Astrocyte of the spinal cord (primary cell): Measurements from ENCODE around the gene OR4K2.

Experiments
- DNase-seq: peaks from one replicate; pipeline ENCODE4 v3.0.0; 2011; ENCODE audit warnings: low read depth, low spot score
- H3K4me3 ChIP-seq: 2 replicates; pipeline ENCODE4 v1.5.1; 2011; ENCODE audit warnings: low read depth, mild to moderate bottlenecking, low read length, moderate library complexity
- in situ Hi-C: cut with HindIII; loops from 2 replicates; pipeline ENCODE4 v1.10.0; 2017; ENCODE audit warnings: low sequenced_read_pairs
- TF ChIP-seq, protein P1 (sequence below): IDR thresholded peaks from 2 replicates; pipeline ENCODE4 v1.5.1; 2012; ENCODE audit warnings: low read depth, mild to moderate bottlenecking, low read length, inconsistent platforms

OR4K2 gene

DNA sequence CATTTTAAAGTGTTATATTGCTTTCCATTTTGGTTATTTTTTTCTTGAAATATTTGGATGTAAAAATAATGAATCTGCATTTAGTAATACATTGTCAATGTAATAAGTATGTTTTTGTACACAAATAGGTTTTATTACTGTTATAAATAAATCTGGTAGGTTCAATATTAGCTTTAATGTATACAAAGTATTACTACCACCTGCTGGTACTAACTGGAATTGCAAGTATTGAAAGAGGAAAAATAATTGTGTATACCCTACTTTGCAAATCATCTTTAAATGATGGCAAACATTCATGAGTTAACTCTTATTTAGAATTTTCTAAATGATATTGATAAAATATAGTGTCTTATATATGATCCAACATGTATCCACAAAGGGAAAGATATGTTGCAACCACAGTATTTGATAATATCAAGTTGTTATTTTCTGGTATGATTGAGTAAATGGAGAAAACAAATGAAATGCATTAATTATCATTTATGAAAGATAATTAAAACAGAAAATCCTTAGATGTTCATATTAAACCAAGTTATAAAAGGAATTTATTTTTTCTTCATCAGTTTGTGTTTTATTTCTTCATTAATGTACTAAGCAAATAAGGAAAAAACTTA, 3.2 kb downstream of the OR4K2 start:
- in situ Hi-C loops, result no loop called here
- no peak overlapping the region for H3K4me3 ChIP-seq
- TF ChIP-seq, protein P1, sequence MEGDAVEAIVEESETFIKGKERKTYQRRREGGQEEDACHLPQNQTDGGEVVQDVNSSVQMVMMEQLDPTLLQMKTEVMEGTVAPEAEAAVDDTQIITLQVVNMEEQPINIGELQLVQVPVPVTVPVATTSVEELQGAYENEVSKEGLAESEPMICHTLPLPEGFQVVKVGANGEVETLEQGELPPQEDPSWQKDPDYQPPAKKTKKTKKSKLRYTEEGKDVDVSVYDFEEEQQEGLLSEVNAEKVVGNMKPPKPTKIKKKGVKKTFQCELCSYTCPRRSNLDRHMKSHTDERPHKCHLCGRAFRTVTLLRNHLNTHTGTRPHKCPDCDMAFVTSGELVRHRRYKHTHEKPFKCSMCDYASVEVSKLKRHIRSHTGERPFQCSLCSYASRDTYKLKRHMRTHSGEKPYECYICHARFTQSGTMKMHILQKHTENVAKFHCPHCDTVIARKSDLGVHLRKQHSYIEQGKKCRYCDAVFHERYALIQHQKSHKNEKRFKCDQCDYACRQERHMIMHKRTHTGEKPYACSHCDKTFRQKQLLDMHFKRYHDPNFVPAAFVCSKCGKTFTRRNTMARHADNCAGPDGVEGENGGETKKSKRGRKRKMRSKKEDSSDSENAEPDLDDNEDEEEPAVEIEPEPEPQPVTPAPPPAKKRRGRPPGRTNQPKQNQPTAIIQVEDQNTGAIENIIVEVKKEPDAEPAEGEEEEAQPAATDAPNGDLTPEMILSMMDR, result peak; percentile 38
- DNase-seq, result no peak

DNA sequence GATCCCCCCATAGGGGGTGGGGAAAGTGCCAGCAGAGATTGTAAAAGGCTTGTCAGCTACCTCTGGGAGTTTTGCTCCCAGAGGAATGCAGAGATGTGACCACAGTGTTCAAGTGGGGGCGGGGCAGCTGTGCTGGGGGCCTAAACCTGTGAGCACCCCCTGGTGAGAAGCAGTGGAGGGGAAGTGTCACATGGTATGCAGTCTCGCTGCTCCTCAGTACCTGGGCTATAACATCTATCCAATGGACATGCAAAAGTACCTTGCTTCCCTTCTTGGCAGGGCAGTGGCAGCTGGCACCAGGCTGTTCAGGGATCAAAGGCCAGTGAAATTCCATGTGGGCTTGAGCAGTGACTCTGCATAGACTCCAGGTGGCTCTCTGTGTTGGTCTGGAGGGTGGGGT, 20.3 kb downstream of the OR4K2 start:
- in situ Hi-C loops, result no loop called here
- TF ChIP-seq, protein P1, result no peak
- H3K4me3 ChIP-seq, result no peak overlapping the region
- no peak for DNase-seq

DNA sequence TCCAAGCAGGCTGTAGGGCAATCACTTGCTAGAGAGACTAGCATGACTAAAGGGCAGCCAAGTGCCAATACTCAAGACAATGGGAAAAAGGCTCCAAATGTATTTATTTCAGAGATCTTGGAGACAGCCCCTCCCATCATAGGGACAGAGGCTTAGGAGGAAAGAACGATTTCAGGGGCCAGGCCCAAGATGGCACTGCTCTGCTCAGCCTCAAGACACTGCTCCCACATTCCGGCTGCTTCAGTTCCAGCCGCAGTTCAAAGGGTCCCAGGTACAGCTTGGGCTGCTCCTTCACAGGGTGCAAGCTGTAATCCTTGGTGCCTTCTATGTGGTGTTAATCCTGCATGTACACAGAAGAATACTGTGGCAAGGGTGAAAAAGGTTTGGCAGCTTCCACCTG, 26.1 kb downstream of the OR4K2 start:
- no peak overlapping the region for H3K4me3 ChIP-seq
- TF ChIP-seq, protein P1, result no peak
- DNase-seq, result no peak
- in situ Hi-C loops, result no loop called here

DNA sequence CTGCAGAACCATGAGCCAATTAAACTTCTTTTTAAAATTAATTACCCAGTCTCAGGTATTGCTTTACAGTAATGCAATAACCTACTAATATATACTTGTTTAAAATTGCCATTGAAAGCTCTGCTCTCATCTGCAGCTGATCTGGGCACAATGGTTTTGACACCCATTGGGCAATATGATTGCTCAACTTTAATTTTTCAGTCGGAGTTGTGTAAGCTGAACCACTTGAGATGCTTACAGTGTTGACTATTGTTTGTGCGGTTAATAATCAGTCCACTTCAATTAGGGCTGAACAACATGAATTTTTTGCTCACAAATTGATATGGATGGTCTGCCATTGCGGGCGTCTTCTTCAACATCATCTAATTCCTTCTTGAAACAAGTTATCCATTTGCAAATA, 27.5 kb downstream of the OR4K2 start:
- no peak overlapping the region for H3K4me3 ChIP-seq
- in situ Hi-C loops, result no loop called here
- DNase-seq, result no peak
- TF ChIP-seq, protein P1, result no peak

DNA sequence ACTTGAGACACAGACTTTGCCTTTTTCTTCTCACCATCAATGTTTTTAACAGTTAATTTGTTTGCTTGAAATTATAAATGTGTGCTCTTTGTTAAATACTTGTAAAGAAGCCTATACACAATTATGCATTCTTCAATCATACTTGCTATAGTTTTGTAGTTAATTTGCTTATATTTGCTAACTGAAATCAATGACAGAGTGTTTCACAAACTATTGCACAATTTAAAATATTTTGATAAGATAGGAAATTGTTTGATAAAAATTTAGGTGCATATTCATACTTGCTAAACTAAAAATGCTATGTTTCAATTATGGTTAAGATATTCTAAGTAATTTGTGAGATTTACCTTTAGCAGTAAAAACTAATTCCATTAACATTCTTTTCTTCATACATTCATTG, 31.7 kb downstream of the OR4K2 start:
- no peak for DNase-seq
- in situ Hi-C loops, result no loop called here
- TF ChIP-seq, protein P1, result no peak
- H3K4me3 ChIP-seq, result no peak overlapping the region

DNA sequence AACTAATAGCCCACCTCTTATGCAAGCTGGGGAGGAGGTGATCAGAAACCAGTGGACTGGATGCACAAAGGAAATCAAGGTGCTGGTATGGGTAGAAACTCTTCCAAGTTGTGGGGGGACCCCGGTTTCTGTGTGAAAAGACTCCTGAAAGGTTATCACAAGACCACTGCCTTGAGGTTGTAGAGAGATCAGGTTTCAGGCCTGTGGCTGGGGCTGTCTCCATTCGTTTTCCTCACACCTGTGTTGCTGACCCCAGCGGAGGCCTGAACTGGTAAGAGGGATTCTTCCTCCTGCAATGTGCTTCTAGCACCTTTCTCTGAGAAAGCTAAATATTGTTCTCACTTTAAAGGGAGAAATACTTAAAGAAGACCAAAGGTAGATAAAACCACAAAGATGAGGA, 36.2 kb downstream of the OR4K2 start:
- H3K4me3 ChIP-seq, result no peak overlapping the region
- in situ Hi-C loops, result no loop called here
- DNase-seq, result no peak
- TF ChIP-seq, protein P1, result no peak

DNA sequence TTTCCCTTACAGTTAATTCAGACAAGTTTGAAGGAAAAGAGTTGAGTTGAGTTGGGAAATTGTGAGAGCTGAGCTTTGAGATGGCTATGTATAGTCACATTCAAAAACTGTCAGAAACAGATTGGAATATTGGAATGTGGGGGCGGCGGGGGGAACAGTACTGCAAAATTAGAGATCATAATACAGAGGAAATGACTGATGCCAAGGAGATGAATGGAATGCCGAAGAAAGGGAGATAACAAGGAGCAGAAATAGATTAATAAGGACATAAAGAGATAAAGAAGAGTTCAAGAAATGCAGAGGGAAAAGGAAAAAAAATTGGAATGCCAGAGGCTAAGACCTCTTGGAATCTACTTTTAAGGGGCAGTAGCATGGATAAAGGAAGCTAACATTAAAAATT, 42.3 kb downstream of the OR4K2 start:
- in situ Hi-C loops, result no loop called here
- H3K4me3 ChIP-seq, result no peak overlapping the region
- no peak for DNase-seq
- TF ChIP-seq, protein P1, result no peak
